ENCODE data around the gene DUSP15.
"Not testable (repeated sequence)": the region's sequence is repeated elsewhere in the genome, so short reads cannot be mapped to it uniquely, and the experiment has no call there.

The DUSP15 gene

GRCh38 chr20:31828016-31828415, 42.3 kb downstream of the DUSP15 start:
- not testable (repeated sequence) for H3K4me1 Mint-ChIP-seq, H3K27ac Mint-ChIP-seq, H3K4me3 Mint-ChIP-seq, H3K27me3 Mint-ChIP-seq, H3K36me3 Mint-ChIP-seq, H3K9me3 Mint-ChIP-seq

- H3K27ac Mint-ChIP-seq: no peak overlapping the region
- no peak overlapping the region for H3K4me3 Mint-ChIP-seq
- peaks cover 7% of the 10 kb centered on the region for H3K4me1 Mint-ChIP-seq
- no peaks in the 10 kb centered on the region for H3K9me3 Mint-ChIP-seq
- no peaks in the 10 kb centered on the region for H3K36me3 Mint-ChIP-seq
- no peaks in the 10 kb centered on the region for H3K27me3 Mint-ChIP-seq
These were observed 43.3 kb downstream of the DUSP15 start for GRCh38 chr20:31827059-31827458.

GRCh38 chr20:31826074-31826473, 44.3 kb downstream of the DUSP15 start:
- Mint-ChIP-seq H3K4me3 (no peak overlapping the region), H3K27ac (no peak overlapping the region), H3K4me1 (peaks cover 7% of the 10 kb centered on the region), H3K27me3 (no peaks in the 10 kb centered on the region), H3K36me3 (no peaks in the 10 kb centered on the region), H3K9me3 (no peaks in the 10 kb centered on the region)

- no peaks in the 10 kb centered on the region for H3K27me3 Mint-ChIP-seq
- H3K4me1 Mint-ChIP-seq: peaks cover 7% of the 10 kb centered on the region
- no peaks in the 10 kb centered on the region for H3K36me3 Mint-ChIP-seq
- H3K27ac Mint-ChIP-seq: no peak overlapping the region
- H3K9me3 Mint-ChIP-seq: no peaks in the 10 kb centered on the region
- H3K4me3 Mint-ChIP-seq: no peak overlapping the region
These were observed 45.6 kb downstream of the DUSP15 start for GRCh38 chr20:31824554-31825313.

GRCh38 chr20:31824125-31824485, 46.2 kb downstream of the DUSP15 start:
- H3K9me3 Mint-ChIP-seq: no peaks in the 10 kb centered on the region
- no peaks in the 10 kb centered on the region for H3K36me3 Mint-ChIP-seq
- H3K27me3 Mint-ChIP-seq: no peaks in the 10 kb centered on the region
- H3K27ac Mint-ChIP-seq: no peak overlapping the region
- H3K4me3 Mint-ChIP-seq: no peak overlapping the region
- H3K4me1 Mint-ChIP-seq: peaks cover 7% of the 10 kb centered on the region

GRCh38 chr20:31823360-31824124, 46.8 kb downstream of the DUSP15 start:
- Mint-ChIP-seq H3K36me3 (no peaks in the 10 kb centered on the region), H3K9me3 (no peaks in the 10 kb centered on the region), H3K4me3 (no peak overlapping the region), H3K27me3 (no peaks in the 10 kb centered on the region), H3K4me1 (peaks cover 7% of the 10 kb centered on the region), H3K27ac (no peak overlapping the region)

- Mint-ChIP-seq H3K9me3 (no peaks in the 10 kb centered on the region), H3K4me3 (no peak overlapping the region), H3K27me3 (no peaks in the 10 kb centered on the region), H3K4me1 (peaks cover 7% of the 10 kb centered on the region), H3K36me3 (no peaks in the 10 kb centered on the region), H3K27ac (no peak overlapping the region)
These were observed 47.7 kb downstream of the DUSP15 start for GRCh38 chr20:31822421-31823330.

- Mint-ChIP-seq H3K4me1 (peaks cover 7% of the 10 kb centered on the region), H3K36me3 (no peaks in the 10 kb centered on the region), H3K4me3 (no peak overlapping the region), H3K27ac (peak overlapping the region; percentile 25), H3K27me3 (no peaks in the 10 kb centered on the region), H3K9me3 (no peaks in the 10 kb centered on the region)
These were observed 48.9 kb downstream of the DUSP15 start for GRCh38 chr20:31821427-31821826.

- Mint-ChIP-seq H3K9me3 (no peaks in the 10 kb centered on the region), H3K4me1 (peaks cover 7% of the 10 kb centered on the region), H3K27ac (no peak overlapping the region), H3K4me3 (no peak overlapping the region), H3K27me3 (no peaks in the 10 kb centered on the region), H3K36me3 (no peaks in the 10 kb centered on the region)
These were observed 50.1 kb downstream of the DUSP15 start for GRCh38 chr20:31820228-31820627.

- no peaks in the 10 kb centered on the region for H3K36me3 Mint-ChIP-seq
- no peak within 1 kb of the TSS for H3K27ac Mint-ChIP-seq
- peaks cover 7% of the 10 kb centered on the region for H3K4me1 Mint-ChIP-seq
- no peaks in the 10 kb centered on the region for H3K9me3 Mint-ChIP-seq
- no peak within 1 kb of the TSS for H3K4me3 Mint-ChIP-seq
- no peaks in the 10 kb centered on the region for H3K27me3 Mint-ChIP-seq
These were observed 51.1 kb downstream of the DUSP15 start, which contains the start of gene MYLK2 for GRCh38 chr20:31819083-31819784. Gene MYLK2 (plus strand): TSS chr20:31819356. CDS start chr20:31819581, 225 bp downstream.

- no peak overlapping the region for H3K27ac Mint-ChIP-seq
- no peaks in the 10 kb centered on the region for H3K27me3 Mint-ChIP-seq
- H3K36me3 Mint-ChIP-seq: no peaks in the 10 kb centered on the region
- no peaks in the 10 kb centered on the region for H3K9me3 Mint-ChIP-seq
- no peak overlapping the region for H3K4me3 Mint-ChIP-seq
- peaks cover 7% of the 10 kb centered on the region for H3K4me1 Mint-ChIP-seq
These were observed 51.9 kb downstream of the DUSP15 start for GRCh38 chr20:31818376-31818908.

GRCh38 chr20:31817461-31817860, 52.9 kb downstream of the DUSP15 start:
- H3K4me3 Mint-ChIP-seq: no peak overlapping the region
- H3K27ac Mint-ChIP-seq: no peak overlapping the region
- no peaks in the 10 kb centered on the region for H3K9me3 Mint-ChIP-seq
- H3K27me3 Mint-ChIP-seq: no peaks in the 10 kb centered on the region
- H3K4me1 Mint-ChIP-seq: peaks cover 4% of the 10 kb centered on the region
- no peaks in the 10 kb centered on the region for H3K36me3 Mint-ChIP-seq

GRCh38 chr20:31816221-31816620, 54.1 kb downstream of the DUSP15 start:
- Mint-ChIP-seq H3K9me3 (no peaks in the 10 kb centered on the region), H3K27me3 (no peaks in the 10 kb centered on the region), H3K36me3 (no peaks in the 10 kb centered on the region), H3K4me1 (no peaks in the 10 kb centered on the region), H3K27ac (no peak overlapping the region), H3K4me3 (no peak overlapping the region)

- no peak overlapping the region for H3K4me3 Mint-ChIP-seq
- H3K9me3 Mint-ChIP-seq: no peaks in the 10 kb centered on the region
- no peak overlapping the region for H3K27ac Mint-ChIP-seq
- no peaks in the 10 kb centered on the region for H3K4me1 Mint-ChIP-seq
- H3K27me3 Mint-ChIP-seq: no peaks in the 10 kb centered on the region
- H3K36me3 Mint-ChIP-seq: no peaks in the 10 kb centered on the region
These were observed 54.7 kb downstream of the DUSP15 start for GRCh38 chr20:31815408-31816188.
